CD14-positive monocyte (primary cell): ENCODE measurements around the gene ALOX15. TPM values are rescaled to one million over a fixed set of nuclear protein-coding genes. Genes with fewer than 3 reads are reported as not detected.

Experiments
- DNase-seq, 3 donors: peaks; one replicate each; pipeline ENCODE4 v3.0.0-alpha.2; 2011 to 2022
- H2AFZ ChIP-seq: 2 replicates; pipeline ENCODE4 v1.6.0; 2012; ENCODE audit warnings: mild to moderate bottlenecking, low read depth, low read length, inconsistent platforms; ENCODE audit not compliant: insufficient read depth, poor library complexity, severe bottlenecking
- H3K27ac ChIP-seq, 2 donors: 1 replicate in 1 of 2; 2 replicates in 1 of 2; pipeline ENCODE4 v1.5.1; 2012 to 2013; ENCODE audit warnings: low read length in 2 of 2, control low read depth in 1 of 2, inconsistent platforms in 1 of 2, low read depth in 1 of 2, mild to moderate bottlenecking in 1 of 2
- H3K27me3 ChIP-seq, 2 donors: one replicate each; pipeline versions ENCODE4 v1.6.0 to v1.6.1; 2011 to 2013; ENCODE audit warnings: low read length in 2 of 2; ENCODE audit not compliant: control insufficient read depth in 2 of 2, insufficient read depth in 2 of 2
- H3K36me3 ChIP-seq, 2 donors: replicated peaks in 1 of 2; 1 replicate in 1 of 2; 2 replicates in 1 of 2; pipeline versions ENCODE4 v1.5.1 to v1.6.1; 2012 to 2013; ENCODE audit warnings: low read length in 2 of 2, control low read depth in 1 of 2, inconsistent platforms in 1 of 2, mild to moderate bottlenecking in 1 of 2; ENCODE audit not compliant: insufficient read depth in 2 of 2, control insufficient read depth in 1 of 2
- H3K4me1 ChIP-seq, 2 donors: 1 replicate in 1 of 2; 2 replicates in 1 of 2; pipeline versions ENCODE4 v1.5.1 to v1.6.1; 2012 to 2013; ENCODE audit warnings: low read length in 2 of 2, control low read depth in 1 of 2, inconsistent platforms in 1 of 2, mild to moderate bottlenecking in 1 of 2, moderate library complexity in 1 of 2; ENCODE audit not compliant: insufficient read depth in 2 of 2, control insufficient read depth in 1 of 2
- H3K4me2 ChIP-seq: replicated peaks from 2 replicates; pipeline ENCODE3; 2012; ENCODE audit warnings: low read length, moderate library complexity, mild to moderate bottlenecking; ENCODE audit not compliant: poor library complexity, severe bottlenecking; ENCODE audit errors: extremely low read depth
- H3K4me3 ChIP-seq, 3 experiments: fragments of 200-600 bp in 1 of 3; sonication (generic) in 1 of 3; replicated peaks in 1 of 3; 1 replicate in 2 of 3; 2 replicates in 1 of 3; pipeline ENCODE4 v1.5.1; 2011 to 2013; ENCODE audit warnings: low read length in 3 of 3, mild to moderate bottlenecking in 3 of 3, control low read depth in 2 of 3, low read depth in 2 of 3, inconsistent platforms in 1 of 3, moderate library complexity in 1 of 3
- H3K79me2 ChIP-seq: 2 replicates; pipeline ENCODE4 v1.6.0; 2012; ENCODE audit warnings: mild to moderate bottlenecking, control low read depth, inconsistent platforms, low read length, moderate library complexity; ENCODE audit not compliant: insufficient read depth
- H3K9ac ChIP-seq: 2 replicates; pipeline ENCODE4 v1.6.0; 2017; ENCODE audit warnings: low read length, mild to moderate bottlenecking; ENCODE audit not compliant: insufficient read depth, poor library complexity, severe bottlenecking
- H3K9me3 ChIP-seq, 2 donors: replicated peaks in 1 of 2; 1 replicate in 1 of 2; 2 replicates in 1 of 2; pipeline versions ENCODE4 v1.5.1 to v1.6.1; 2012 to 2013; ENCODE audit warnings: low read length in 2 of 2, control low read depth in 1 of 2; ENCODE audit not compliant: control insufficient read depth in 1 of 2, insufficient read depth in 1 of 2
- H4K20me1 ChIP-seq: 2 replicates; pipeline ENCODE4 v1.6.0; 2012; ENCODE audit warnings: mild to moderate bottlenecking, low read length, control low read depth, moderate library complexity; ENCODE audit not compliant: insufficient read depth
- H3K27ac Mint-ChIP-seq, 7 donors: one replicate each; pipeline ENCODE4 v1.8.0; 2020; ENCODE audit warnings: mild to moderate bottlenecking in 7 of 7, mixed read lengths in 7 of 7, moderate library complexity in 6 of 7, inconsistent platforms in 2 of 7
- H3K27me3 Mint-ChIP-seq, 3 donors: one replicate each; pipeline ENCODE4 v1.8.0; 2021 to 2022; ENCODE audit warnings: low read depth in 3 of 3, mild to moderate bottlenecking in 3 of 3, mixed read lengths in 3 of 3, moderate library complexity in 3 of 3, inconsistent platforms in 1 of 3
- H3K36me3 Mint-ChIP-seq, 2 donors: one replicate each; pipeline ENCODE4 v1.8.0; 2020; ENCODE audit warnings: mixed read lengths in 2 of 2, inconsistent platforms in 1 of 2, mild to moderate bottlenecking in 1 of 2
- H3K4me1 Mint-ChIP-seq: one replicate; pipeline ENCODE4 v1.8.0; 2020; ENCODE audit warnings: mild to moderate bottlenecking, mixed read lengths
- H3K4me3 Mint-ChIP-seq, 2 donors: one replicate each; pipeline ENCODE4 v1.8.0; 2020; ENCODE audit warnings: mild to moderate bottlenecking in 2 of 2, mixed read lengths in 2 of 2, moderate library complexity in 1 of 2
- H3K9me3 Mint-ChIP-seq, 7 donors: one replicate each; pipeline ENCODE4 v1.8.0; 2020 to 2022; ENCODE audit warnings: mixed read lengths in 7 of 7, mild to moderate bottlenecking in 6 of 7, moderate library complexity in 6 of 7, inconsistent platforms in 2 of 7
- WGBS: methylation state at CpG from one replicate; pipeline ENCODE4 v1.1.5; 2013; ENCODE audit warnings: missing lambda C conversion rate; ENCODE audit not compliant: insufficient coverage; 5-methylcytosine and 5-hydroxymethylcytosine counted together
- intact Hi-C, 2 donors: fragments of 100-400 bp; cut with micrococcal nuclease; formaldehyde crosslinking; loops; one replicate each; pipeline versions ENCODE4 v1.15.0 to v1.15.1; 2023
- polyA plus RNA-seq, 3 donors: library from polyadenylated mRNA; depleted of rRNA in 1 of 3; unstranded in 2 of 3; stranded (reverse) in 1 of 3; fragments of 300-500 nt in 2 of 3; fragments of >200 nt in 1 of 3; fragmentation: Illumina TruSeq in 2 of 3; gene quantifications; 1 replicate in 2 of 3; 2 replicates in 1 of 3; pipeline ENCODE4 v1.2.3, GENCODE V29; 2012 to 2021
- TF ChIP-seq, protein P1 (sequence below): fragments of 200-600 bp; IDR thresholded peaks from one replicate; pipeline ENCODE4 v1.8.0; 2022; ENCODE audit warnings: antibody characterized with exemption, mild to moderate bottlenecking

The ALOX15 gene
- polyA plus RNA-seq, 3 donors, result 0.05 to 0.13 TPM; not detected in 1

DNA sequence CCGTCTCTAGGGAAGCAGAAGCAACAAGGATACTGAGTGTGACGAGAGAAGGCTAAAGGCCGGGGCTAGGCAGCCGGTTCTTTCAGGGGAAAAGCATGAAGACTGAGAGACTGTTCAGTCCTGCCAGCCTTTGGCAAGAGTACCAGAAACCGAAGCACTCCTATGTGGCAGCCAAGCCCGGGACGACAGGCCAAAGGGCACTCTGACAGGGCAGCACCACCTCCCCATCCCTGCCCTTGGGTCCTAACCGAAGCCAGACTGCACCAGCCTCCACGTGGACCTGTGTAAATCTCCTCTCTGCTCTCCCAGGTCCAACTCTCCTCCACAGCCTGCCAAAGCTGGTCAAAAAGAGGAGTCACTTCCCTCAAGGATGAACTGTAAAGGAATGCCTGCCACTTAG lies 23.5 kb upstream of the ALOX15 start:
- 95% methylated on average over 9 of the region's 9 CpGs for WGBS

DNA sequence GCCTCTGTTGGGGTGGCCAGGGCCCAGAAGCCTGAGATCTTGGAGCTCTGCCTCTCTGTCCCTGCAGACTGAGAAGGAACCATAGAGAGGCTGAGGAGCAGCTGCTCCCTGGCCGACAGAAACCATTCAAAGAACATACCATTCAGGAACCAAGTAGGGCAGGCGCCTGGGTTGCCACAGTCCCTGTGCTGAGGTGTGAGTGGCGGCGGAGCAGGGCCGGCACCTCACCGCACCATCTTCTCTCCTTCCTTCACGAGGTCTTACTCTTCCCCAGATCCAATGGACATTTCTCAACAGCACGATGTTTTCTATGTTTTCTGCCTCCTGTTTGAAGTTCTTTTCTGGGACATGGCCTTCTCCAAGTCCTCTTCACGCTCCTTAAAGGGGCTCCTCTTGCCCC lies 22.8 kb upstream of the ALOX15 start:
- no peak overlapping the region for H3K4me3 Mint-ChIP-seq
- TF ChIP-seq, protein P1, sequence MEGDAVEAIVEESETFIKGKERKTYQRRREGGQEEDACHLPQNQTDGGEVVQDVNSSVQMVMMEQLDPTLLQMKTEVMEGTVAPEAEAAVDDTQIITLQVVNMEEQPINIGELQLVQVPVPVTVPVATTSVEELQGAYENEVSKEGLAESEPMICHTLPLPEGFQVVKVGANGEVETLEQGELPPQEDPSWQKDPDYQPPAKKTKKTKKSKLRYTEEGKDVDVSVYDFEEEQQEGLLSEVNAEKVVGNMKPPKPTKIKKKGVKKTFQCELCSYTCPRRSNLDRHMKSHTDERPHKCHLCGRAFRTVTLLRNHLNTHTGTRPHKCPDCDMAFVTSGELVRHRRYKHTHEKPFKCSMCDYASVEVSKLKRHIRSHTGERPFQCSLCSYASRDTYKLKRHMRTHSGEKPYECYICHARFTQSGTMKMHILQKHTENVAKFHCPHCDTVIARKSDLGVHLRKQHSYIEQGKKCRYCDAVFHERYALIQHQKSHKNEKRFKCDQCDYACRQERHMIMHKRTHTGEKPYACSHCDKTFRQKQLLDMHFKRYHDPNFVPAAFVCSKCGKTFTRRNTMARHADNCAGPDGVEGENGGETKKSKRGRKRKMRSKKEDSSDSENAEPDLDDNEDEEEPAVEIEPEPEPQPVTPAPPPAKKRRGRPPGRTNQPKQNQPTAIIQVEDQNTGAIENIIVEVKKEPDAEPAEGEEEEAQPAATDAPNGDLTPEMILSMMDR, result no peak
- H3K27ac Mint-ChIP-seq, result no peak overlapping the region

More for the DNA sequence above, 23.5 kb upstream of the ALOX15 start:
- Histone ChIP-seq H4K20me1 (no peaks in the 10 kb centered on the region), H3K9me3 (no peaks in the 10 kb centered on the region), H3K4me1 (no peaks in the 10 kb centered on the region), H3K4me2 (no peak overlapping the region), H3K36me3 (no peaks in the 10 kb centered on the region), H3K27me3 (peaks cover 0 to 6% of the 10 kb centered on the region in 2 donors), H3K79me2 (no peaks in the 10 kb centered on the region), H3K27ac (no peak overlapping the region), H2AFZ (no peak overlapping the region), H3K4me3 (no peak overlapping the region), H3K9ac (no peak overlapping the region)
- intact Hi-C loops, result no loop called here
- Mint-ChIP-seq H3K36me3 (peaks cover 1 to 2% of the 10 kb centered on the region in 2 donors), H3K27ac (no peak overlapping the region), H3K4me1 (peaks cover 4% of the 10 kb centered on the region), H3K4me3 (no peak overlapping the region), H3K27me3 (peaks cover 10 to 32% (median 13%) of the 10 kb centered on the region in 3 donors), H3K9me3 (peaks cover 0 to 1% (median 0%) of the 10 kb centered on the region in 7 donors)
- DNase-seq, result no peak
- TF ChIP-seq, protein P1, result no peak

More for the DNA sequence above, 22.8 kb upstream of the ALOX15 start:
- H3K9me3 ChIP-seq, result no peaks in the 10 kb centered on the region
- H3K27ac ChIP-seq, result no peak overlapping the region
- Mint-ChIP-seq H3K36me3 (no peaks in the 10 kb centered on the region), H3K4me1 (peaks cover 7% of the 10 kb centered on the region), H3K27me3 (peaks cover 10 to 33% (median 15%) of the 10 kb centered on the region in 3 donors), H3K9me3 (peaks cover 0 to 1% (median 0%) of the 10 kb centered on the region in 7 donors)
- H4K20me1 ChIP-seq, result no peaks in the 10 kb centered on the region
- H3K27me3 ChIP-seq, result peaks cover 0 to 6% of the 10 kb centered on the region in 2 donors
- H3K79me2 ChIP-seq, result no peaks in the 10 kb centered on the region
- peaks cover 0 to 6% of the 10 kb centered on the region in 2 donors for H3K4me1 ChIP-seq
- intact Hi-C loops, result no loop called here
- DNase-seq, result no peak
- no peak overlapping the region for H2AFZ ChIP-seq
- 100% methylated on average over 4 of the region's 9 CpGs for WGBS
- H3K4me3 ChIP-seq, result no peak overlapping the region
- H3K36me3 ChIP-seq, result no peaks in the 10 kb centered on the region
- no peak overlapping the region for H3K9ac ChIP-seq
- no peak overlapping the region for H3K4me2 ChIP-seq
